ENCODE measurements around the gene CCDC50. TPM values are rescaled to one million over a fixed set of nuclear protein-coding genes. Genes with fewer than 3 reads are reported as not detected.

The CCDC50 gene
- total RNA-seq, 2 experiments from 2014 or later: 31.4 to 43.9 TPM

DNA sequence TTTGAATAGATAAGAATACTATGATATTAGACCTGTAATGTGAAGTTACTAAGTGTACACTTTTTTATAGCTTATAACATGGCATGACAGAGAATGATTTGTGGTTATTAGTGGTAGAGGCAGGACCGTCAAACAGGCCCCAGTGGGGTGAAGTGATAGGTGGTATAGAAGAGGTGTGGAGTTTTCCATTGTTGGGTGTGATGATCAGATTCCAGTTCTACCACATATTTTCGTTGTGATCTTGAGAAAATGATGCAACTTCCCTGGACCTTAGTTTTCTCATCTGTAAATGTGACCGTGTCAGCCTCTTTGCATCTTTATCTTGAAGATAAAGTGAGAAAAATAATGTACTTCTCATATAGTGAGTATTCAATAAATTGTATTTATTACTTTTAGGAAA is 31.4 kb downstream of the CCDC50 start:
- H3K4me1 ChIP-seq (ENCODE audit: insufficient read depth, low read length, poor library complexity, severe bottlenecking): peaks cover 17% of the 10 kb centered on the region
- no TSS peak for BruUV-seq (replicated peaks)
- H3K79me2 ChIP-seq (ENCODE audit: insufficient read depth, low read depth, low read length): peaks cover 12% of the 10 kb centered on the region; the same call in 1 of the 2 replicates
- TF ChIP-seq EZH2phosphoT487 (IDR thresholded peaks at IDR 0.05; ENCODE audit: borderline replicate concordance, low read depth, low read length): no peak
- TF ChIP-seq, protein P1, sequence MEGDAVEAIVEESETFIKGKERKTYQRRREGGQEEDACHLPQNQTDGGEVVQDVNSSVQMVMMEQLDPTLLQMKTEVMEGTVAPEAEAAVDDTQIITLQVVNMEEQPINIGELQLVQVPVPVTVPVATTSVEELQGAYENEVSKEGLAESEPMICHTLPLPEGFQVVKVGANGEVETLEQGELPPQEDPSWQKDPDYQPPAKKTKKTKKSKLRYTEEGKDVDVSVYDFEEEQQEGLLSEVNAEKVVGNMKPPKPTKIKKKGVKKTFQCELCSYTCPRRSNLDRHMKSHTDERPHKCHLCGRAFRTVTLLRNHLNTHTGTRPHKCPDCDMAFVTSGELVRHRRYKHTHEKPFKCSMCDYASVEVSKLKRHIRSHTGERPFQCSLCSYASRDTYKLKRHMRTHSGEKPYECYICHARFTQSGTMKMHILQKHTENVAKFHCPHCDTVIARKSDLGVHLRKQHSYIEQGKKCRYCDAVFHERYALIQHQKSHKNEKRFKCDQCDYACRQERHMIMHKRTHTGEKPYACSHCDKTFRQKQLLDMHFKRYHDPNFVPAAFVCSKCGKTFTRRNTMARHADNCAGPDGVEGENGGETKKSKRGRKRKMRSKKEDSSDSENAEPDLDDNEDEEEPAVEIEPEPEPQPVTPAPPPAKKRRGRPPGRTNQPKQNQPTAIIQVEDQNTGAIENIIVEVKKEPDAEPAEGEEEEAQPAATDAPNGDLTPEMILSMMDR (conservative IDR thresholded peaks at IDR 0.05; ENCODE audit: low read length): no peak
- no peak overlapping the region for H3K4me3 ChIP-seq (ENCODE audit: low read depth, low read length, poor library complexity, severe bottlenecking)
- H3K4me2 ChIP-seq (ENCODE audit: low read length): no peak overlapping the region
- peaks cover 60% of the 10 kb centered on the region for H3K36me3 ChIP-seq (ENCODE audit: insufficient read depth, low read length)
- POLR2A ChIA-PET: interaction anchor here (0.6 to 0.8 kb wide), 3 partner anchors 9 to 47 kb away, joined by 3 to 7 read pairs (median 3); no protein-coding TSS in a partner anchor
- H4K20me1 ChIP-seq (ENCODE audit: insufficient read depth, low read length): no peaks in the 10 kb centered on the region
- H2AFZ ChIP-seq (ENCODE audit: low read length): no peak overlapping the region
- no peak for DNase-seq (ENCODE audit: low spot score)
- no peaks in the 10 kb centered on the region for H3K9me3 ChIP-seq (ENCODE audit: low read length)
- CTCF ChIA-PET (ENCODE audit: unreplicated experiment): no interaction called here
- no peak overlapping the region for H3K27ac ChIP-seq (ENCODE audit: low read depth, low read length, poor library complexity, severe bottlenecking)
- no peaks in the 10 kb centered on the region for H3K9me2 ChIP-seq (ENCODE audit: insufficient read depth, low read length)
- intact Hi-C loops (cut with micrococcal nuclease; ENCODE audit: unreplicated experiment): no loop called here

DNA sequence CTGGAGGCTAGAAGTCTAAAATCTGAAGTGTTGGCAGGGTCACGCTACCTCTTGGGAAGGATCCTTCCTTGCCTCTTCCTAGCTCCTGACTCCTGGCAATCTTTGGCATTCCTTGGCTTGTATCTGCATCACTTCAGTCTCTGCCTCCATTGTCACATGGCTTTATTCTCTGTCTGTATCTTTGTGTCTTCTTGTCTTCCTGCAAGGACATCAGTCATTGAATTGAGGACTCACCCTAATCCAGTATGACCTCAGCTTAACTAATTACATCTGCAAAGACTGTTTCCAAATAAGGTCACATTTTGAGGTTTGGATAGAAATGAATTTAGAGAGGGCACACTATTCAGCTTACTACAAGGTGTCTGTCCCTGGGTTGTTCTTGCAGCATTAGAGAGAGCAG is 32.3 kb downstream of the CCDC50 start:
- Histone ChIP-seq H3K4me1 (ENCODE audit: insufficient read depth, low read length, poor library complexity, severe bottlenecking) (peaks cover 8% of the 10 kb centered on the region), H3K27ac (ENCODE audit: low read depth, low read length, poor library complexity, severe bottlenecking) (no peak overlapping the region), H2AFZ (ENCODE audit: low read length) (no peak overlapping the region), H3K9me2 (ENCODE audit: insufficient read depth, low read length) (no peaks in the 10 kb centered on the region), H3K9me3 (ENCODE audit: low read length) (no peaks in the 10 kb centered on the region), H3K36me3 (ENCODE audit: insufficient read depth, low read length) (peaks cover 68% of the 10 kb centered on the region), H3K4me3 (ENCODE audit: low read depth, low read length, poor library complexity, severe bottlenecking) (no peak overlapping the region), H3K4me2 (ENCODE audit: low read length) (no peak overlapping the region), H4K20me1 (ENCODE audit: insufficient read depth, low read length) (no peaks in the 10 kb centered on the region), H3K79me2 (ENCODE audit: insufficient read depth, low read depth, low read length) (peaks cover 3% of the 10 kb centered on the region; the same call in 1 of the 2 replicates)
- POLR2A ChIA-PET: interaction anchor here (0.6 to 1.1 kb wide), 3 partner anchors 15 to 48 kb away, joined by 3 to 7 read pairs (median 6); no protein-coding TSS in a partner anchor
- intact Hi-C loops (cut with micrococcal nuclease; ENCODE audit: unreplicated experiment): no loop called here
- CTCF ChIA-PET (ENCODE audit: unreplicated experiment): no interaction called here
- no peak for DNase-seq (ENCODE audit: low spot score)
- BruUV-seq (replicated peaks): no TSS peak
- TF ChIP-seq EZH2phosphoT487 (IDR thresholded peaks at IDR 0.05; ENCODE audit: borderline replicate concordance, low read depth, low read length): no peak
- TF ChIP-seq, protein P1 (conservative IDR thresholded peaks at IDR 0.05; ENCODE audit: low read length): no peak

DNA sequence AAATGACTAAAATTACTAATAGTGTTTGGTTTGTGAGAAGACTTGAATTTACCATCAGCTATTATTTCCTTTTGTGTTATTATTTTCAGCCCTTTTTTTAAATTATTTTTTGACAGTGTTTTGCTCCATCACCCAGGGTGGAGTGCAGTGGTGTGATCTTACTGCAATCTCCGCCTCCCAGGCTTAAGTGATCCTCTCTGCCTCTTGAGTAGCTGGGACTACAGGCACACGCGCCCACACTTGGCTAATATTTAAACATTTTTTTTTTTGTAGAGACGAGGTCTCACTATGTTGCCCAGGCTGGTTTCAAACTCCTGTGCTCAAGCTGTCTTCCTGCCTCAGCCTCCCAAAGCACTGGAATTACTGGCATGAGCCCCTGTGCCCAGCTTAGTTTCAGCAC is 32.8 kb downstream of the CCDC50 start:
- POLR2A ChIA-PET: interaction anchor here (1.1 to 2.3 kb wide), 4 partner anchors 11 to 26 kb away, joined by 3 to 7 read pairs (median 5); no protein-coding TSS in a partner anchor
- CTCF ChIA-PET (ENCODE audit: unreplicated experiment): no interaction called here
- no TSS peak for BruUV-seq (replicated peaks)

More for the DNA sequence above, 32.8 kb downstream of the CCDC50 start:
- TF ChIP-seq EZH2phosphoT487 (IDR thresholded peaks at IDR 0.05; ENCODE audit: borderline replicate concordance, low read depth, low read length): no peak
- Histone ChIP-seq H3K27ac (ENCODE audit: low read depth, low read length, poor library complexity, severe bottlenecking) (no peak overlapping the region), H3K4me3 (ENCODE audit: low read depth, low read length, poor library complexity, severe bottlenecking) (no peak overlapping the region), H3K9me3 (ENCODE audit: low read length) (no peaks in the 10 kb centered on the region), H2AFZ (ENCODE audit: low read length) (no peak overlapping the region), H3K4me2 (ENCODE audit: low read length) (no peak overlapping the region), H3K79me2 (ENCODE audit: insufficient read depth, low read depth, low read length) (no peaks in the 10 kb centered on the region; the same call in 1 of the 2 replicates), H3K9me2 (ENCODE audit: insufficient read depth, low read length) (no peaks in the 10 kb centered on the region), H4K20me1 (ENCODE audit: insufficient read depth, low read length) (no peaks in the 10 kb centered on the region), H3K36me3 (ENCODE audit: insufficient read depth, low read length) (peaks cover 68% of the 10 kb centered on the region), H3K4me1 (ENCODE audit: insufficient read depth, low read length, poor library complexity, severe bottlenecking) (peaks cover 6% of the 10 kb centered on the region)
- intact Hi-C loops (cut with micrococcal nuclease; ENCODE audit: unreplicated experiment): no loop called here
- DNase-seq (ENCODE audit: low spot score): no peak
